ENCODE data around the gene COQ8A.

GRCh38 chr1:226978432-226979114, 38.5 kb downstream of the COQ8A start:
- TF ChIP-seq, protein P1, sequence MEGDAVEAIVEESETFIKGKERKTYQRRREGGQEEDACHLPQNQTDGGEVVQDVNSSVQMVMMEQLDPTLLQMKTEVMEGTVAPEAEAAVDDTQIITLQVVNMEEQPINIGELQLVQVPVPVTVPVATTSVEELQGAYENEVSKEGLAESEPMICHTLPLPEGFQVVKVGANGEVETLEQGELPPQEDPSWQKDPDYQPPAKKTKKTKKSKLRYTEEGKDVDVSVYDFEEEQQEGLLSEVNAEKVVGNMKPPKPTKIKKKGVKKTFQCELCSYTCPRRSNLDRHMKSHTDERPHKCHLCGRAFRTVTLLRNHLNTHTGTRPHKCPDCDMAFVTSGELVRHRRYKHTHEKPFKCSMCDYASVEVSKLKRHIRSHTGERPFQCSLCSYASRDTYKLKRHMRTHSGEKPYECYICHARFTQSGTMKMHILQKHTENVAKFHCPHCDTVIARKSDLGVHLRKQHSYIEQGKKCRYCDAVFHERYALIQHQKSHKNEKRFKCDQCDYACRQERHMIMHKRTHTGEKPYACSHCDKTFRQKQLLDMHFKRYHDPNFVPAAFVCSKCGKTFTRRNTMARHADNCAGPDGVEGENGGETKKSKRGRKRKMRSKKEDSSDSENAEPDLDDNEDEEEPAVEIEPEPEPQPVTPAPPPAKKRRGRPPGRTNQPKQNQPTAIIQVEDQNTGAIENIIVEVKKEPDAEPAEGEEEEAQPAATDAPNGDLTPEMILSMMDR (IDR thresholded peaks at IDR 0.05; ENCODE audit: poor library complexity, severe bottlenecking) = no peak
- no peak for TF ChIP-seq TAF1 (IDR thresholded peaks at IDR 0.05; ENCODE audit: low read depth)
- TF ChIP-seq POLR2AphosphoS5 (IDR thresholded peaks at IDR 0.05) = no peak
- no peak for TF ChIP-seq EZH2 (IDR thresholded peaks at IDR 0.05; ENCODE audit: borderline replicate concordance, insufficient read depth, low read length, poor library complexity, severe bottlenecking)
- TF ChIP-seq MXI1 (conservative IDR thresholded peaks at IDR 0.05; ENCODE audit: poor library complexity, severe bottlenecking) = no peak
- no peak for TF ChIP-seq RAD21 (conservative IDR thresholded peaks at IDR 0.05)
- TF ChIP-seq, protein P2, sequence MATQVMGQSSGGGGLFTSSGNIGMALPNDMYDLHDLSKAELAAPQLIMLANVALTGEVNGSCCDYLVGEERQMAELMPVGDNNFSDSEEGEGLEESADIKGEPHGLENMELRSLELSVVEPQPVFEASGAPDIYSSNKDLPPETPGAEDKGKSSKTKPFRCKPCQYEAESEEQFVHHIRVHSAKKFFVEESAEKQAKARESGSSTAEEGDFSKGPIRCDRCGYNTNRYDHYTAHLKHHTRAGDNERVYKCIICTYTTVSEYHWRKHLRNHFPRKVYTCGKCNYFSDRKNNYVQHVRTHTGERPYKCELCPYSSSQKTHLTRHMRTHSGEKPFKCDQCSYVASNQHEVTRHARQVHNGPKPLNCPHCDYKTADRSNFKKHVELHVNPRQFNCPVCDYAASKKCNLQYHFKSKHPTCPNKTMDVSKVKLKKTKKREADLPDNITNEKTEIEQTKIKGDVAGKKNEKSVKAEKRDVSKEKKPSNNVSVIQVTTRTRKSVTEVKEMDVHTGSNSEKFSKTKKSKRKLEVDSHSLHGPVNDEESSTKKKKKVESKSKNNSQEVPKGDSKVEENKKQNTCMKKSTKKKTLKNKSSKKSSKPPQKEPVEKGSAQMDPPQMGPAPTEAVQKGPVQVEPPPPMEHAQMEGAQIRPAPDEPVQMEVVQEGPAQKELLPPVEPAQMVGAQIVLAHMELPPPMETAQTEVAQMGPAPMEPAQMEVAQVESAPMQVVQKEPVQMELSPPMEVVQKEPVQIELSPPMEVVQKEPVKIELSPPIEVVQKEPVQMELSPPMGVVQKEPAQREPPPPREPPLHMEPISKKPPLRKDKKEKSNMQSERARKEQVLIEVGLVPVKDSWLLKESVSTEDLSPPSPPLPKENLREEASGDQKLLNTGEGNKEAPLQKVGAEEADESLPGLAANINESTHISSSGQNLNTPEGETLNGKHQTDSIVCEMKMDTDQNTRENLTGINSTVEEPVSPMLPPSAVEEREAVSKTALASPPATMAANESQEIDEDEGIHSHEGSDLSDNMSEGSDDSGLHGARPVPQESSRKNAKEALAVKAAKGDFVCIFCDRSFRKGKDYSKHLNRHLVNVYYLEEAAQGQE (IDR thresholded peaks at IDR 0.05; ENCODE audit: borderline replicate concordance) = no peak
- TF ChIP-seq EP300 (conservative IDR thresholded peaks at IDR 0.05; ENCODE audit: poor library complexity, severe bottlenecking) = no peak
- TF ChIP-seq SMC3 (conservative IDR thresholded peaks at IDR 0.05; ENCODE audit: poor library complexity) = no peak

Data from neural cell (in vitro differentiated cells).